ENCODE results near the gene OR8U1.

- TF ChIP-seq RXRA (IDR thresholded peaks at IDR 0.05; ENCODE audit: insufficient read depth, low read depth, low read length) (no peak), NRF1 (IDR thresholded peaks at IDR 0.05; ENCODE audit: low read depth, low read length) (no peak), SIN3A (conservative IDR thresholded peaks at IDR 0.05 in 1 of 2, IDR thresholded peaks at IDR 0.05 in 1 of 2; ENCODE audit: low read depth in 1 of 2, low read length in 2 of 2) (no peak), USF2 (IDR thresholded peaks at IDR 0.05; ENCODE audit: low read length) (no peak), SUZ12 (IDR thresholded peaks at IDR 0.05; ENCODE audit: low read length) (no peak), KDM1A (IDR thresholded peaks at IDR 0.05; ENCODE audit: borderline replicate concordance, low read length) (no peak), EP300 (IDR thresholded peaks at IDR 0.05; ENCODE audit: borderline replicate concordance in 1 of 2, low read depth in 2 of 2, low read length in 2 of 2) (no peak), RNF2 (IDR thresholded peaks at IDR 0.05; ENCODE audit: borderline replicate concordance, low read depth, low read length, missing control alignments, poor library complexity, severe bottlenecking) (no peak), SIX5 (IDR thresholded peaks at IDR 0.05; ENCODE audit: low read depth, low read length) (no peak), EZH2 (IDR thresholded peaks at IDR 0.05; ENCODE audit: low read depth, low read length, severe bottlenecking) (no peak), CTCF (IDR thresholded peaks at IDR 0.05; ENCODE audit: control extremely low read depth in 1 of 3, insufficient read depth in 1 of 3, low read depth in 1 of 3, low read length in 3 of 3) (peak in 2 of 3 experiments; percentile 34 to 55; a peak in 3 of 4 replicates)
Observed at GRCh38 chr11:56396047-56396446, 20.6 kb downstream of the OR8U1 start.

All from H1 (cell line).